Stimulated activated naive B cell treated with anti-CD40 and anti-IgM and Interleukin-4, amounts not matched to agents 10 μg/mL and 1 μg/mL and 100 μg/mL, for 72 hours (primary cell): ENCODE data around the gene PLPP1.

Source experiments
- ATAC-seq, 2 donors: fragments of 150-1000 bp; cut with Tn5 transposase; replicated peaks; 2 replicates each; pipeline ENCODE4 v1.10.0; 2021; ENCODE audit warnings: moderate library complexity in 1 of 2
- DNase-seq: peaks from one replicate; pipeline ENCODE4 v3.0.0; 2021
- H3K27ac Mint-ChIP-seq: one replicate; pipeline ENCODE4 v1.8.0; 2022; ENCODE audit warnings: mild to moderate bottlenecking, mixed read lengths
- H3K27me3 Mint-ChIP-seq, 2 donors: one replicate each; pipeline ENCODE4 v1.8.0; 2022; ENCODE audit warnings: mixed read lengths in 2 of 2
- H3K36me3 Mint-ChIP-seq, 2 donors: one replicate each; pipeline ENCODE4 v1.8.0; 2022; ENCODE audit warnings: mixed read lengths in 2 of 2, mild to moderate bottlenecking in 1 of 2
- H3K4me1 Mint-ChIP-seq, 2 donors: one replicate each; pipeline ENCODE4 v1.8.0; 2022; ENCODE audit warnings: mixed read lengths in 2 of 2, mild to moderate bottlenecking in 1 of 2
- H3K4me3 Mint-ChIP-seq, 2 donors: one replicate each; pipeline ENCODE4 v1.8.0; 2022; ENCODE audit warnings: mild to moderate bottlenecking in 2 of 2, mixed read lengths in 2 of 2, moderate library complexity in 1 of 2
- H3K9me3 Mint-ChIP-seq, 2 donors: one replicate each; pipeline ENCODE4 v1.8.0; 2022; ENCODE audit warnings: mixed read lengths in 2 of 2, mild to moderate bottlenecking in 1 of 2

The PLPP1 gene

DNA sequence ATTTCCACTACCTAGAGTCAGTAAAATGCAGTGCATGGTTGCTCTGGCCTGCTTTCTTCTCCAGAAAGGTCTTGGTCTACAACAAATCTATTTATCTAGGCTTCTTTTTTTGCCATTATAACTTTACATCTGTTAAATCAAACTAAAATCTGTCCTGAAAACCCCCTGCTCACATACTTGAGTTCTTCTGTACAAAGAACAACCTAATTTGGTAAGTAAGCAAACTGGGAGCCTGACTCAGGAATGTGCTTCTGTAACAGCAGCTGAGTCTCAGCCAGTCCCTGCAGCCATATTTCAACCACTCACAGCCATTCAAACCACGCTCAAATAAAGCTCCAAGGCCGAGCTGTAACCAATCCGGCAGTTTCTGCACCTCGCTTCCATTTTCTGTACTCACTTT is 95.8 kb downstream of the PLPP1 start:
- ATAC-seq (no peak), DNase-seq (no peak)
- Mint-ChIP-seq H3K27ac (no peak overlapping the region), H3K4me3 (no peak overlapping the region), H3K9me3 (peaks cover 14 to 15% of the 10 kb centered on the region in 2 donors), H3K27me3 (no peaks in the 10 kb centered on the region), H3K4me1 (peaks cover 16 to 31% of the 10 kb centered on the region in 2 donors), H3K36me3 (peaks cover 28 to 48% of the 10 kb centered on the region in 2 donors)

DNA sequence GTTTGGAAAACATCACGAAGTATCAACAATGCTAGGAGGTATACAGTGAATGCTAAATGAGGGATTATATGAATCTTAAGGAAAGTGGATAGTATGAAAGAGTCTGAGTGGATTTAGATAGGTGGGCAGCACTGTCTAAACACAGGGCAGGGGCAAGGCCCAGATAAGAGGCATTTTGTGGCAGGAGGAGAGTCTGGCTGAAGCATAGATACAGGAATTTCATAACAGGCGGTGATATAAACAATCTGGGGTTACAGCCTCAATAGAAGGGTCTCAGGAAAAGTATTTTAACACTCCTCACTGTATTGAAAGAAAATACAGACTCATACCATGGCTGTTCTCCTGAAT is 96.9 kb downstream of the PLPP1 start:
- Mint-ChIP-seq H3K36me3 (peaks cover 30 to 55% of the 10 kb centered on the region in 2 donors), H3K4me1 (peaks cover 16 to 31% of the 10 kb centered on the region in 2 donors), H3K27ac (peak overlapping the region; percentile 25), H3K9me3 (peaks cover 15 to 17% of the 10 kb centered on the region in 2 donors), H3K4me3 (no peak overlapping the region), H3K27me3 (no peaks in the 10 kb centered on the region)
- no peak for DNase-seq
- ATAC-seq, result no peak

DNA sequence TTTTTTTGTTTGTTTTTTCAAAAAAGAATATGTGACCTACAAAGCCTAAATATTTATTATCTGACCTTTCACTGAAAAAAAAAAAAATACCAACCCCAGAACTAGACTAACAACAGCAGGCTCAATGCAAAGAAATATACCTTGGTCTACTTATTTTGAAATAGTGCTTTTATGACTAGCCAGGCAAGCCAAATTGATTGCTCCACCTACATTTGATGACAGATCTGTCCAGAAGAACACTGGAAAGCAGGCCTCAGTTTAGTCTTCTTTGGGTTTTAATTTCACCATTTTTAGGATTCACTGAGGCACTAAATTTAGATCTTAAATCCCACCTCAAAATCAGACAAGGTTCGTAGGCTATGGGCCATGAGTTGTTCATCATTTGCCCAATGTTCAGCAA is 97.3 kb downstream of the PLPP1 start:
- no peak for ATAC-seq
- Mint-ChIP-seq H3K9me3 (peaks cover 18 to 21% of the 10 kb centered on the region in 2 donors), H3K4me3 (no peak overlapping the region), H3K27ac (no peak overlapping the region), H3K36me3 (peaks cover 33 to 56% of the 10 kb centered on the region in 2 donors), H3K27me3 (no peaks in the 10 kb centered on the region), H3K4me1 (peaks cover 16 to 31% of the 10 kb centered on the region in 2 donors)
- no peak for DNase-seq

DNA sequence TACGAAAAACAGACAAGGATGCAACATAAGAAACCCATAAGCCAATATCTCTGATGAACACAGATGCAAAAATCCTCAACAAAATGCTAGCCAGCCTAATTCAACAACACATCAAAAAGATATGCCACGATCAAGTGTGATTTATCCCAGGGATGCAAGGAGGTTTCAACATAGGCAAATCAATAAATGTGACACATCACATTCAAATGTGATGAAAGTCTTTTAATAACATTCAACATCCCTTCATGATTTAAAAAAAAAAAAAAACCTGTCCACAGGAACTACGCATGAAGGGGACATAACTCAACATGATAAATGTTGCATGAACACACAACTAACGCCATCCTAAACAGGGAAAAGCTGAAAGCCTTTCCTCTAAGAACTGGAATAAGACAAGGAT is 102.2 kb downstream of the PLPP1 start:
- Mint-ChIP-seq H3K27me3 (no peaks in the 10 kb centered on the region), H3K27ac (peak overlapping the region; percentile 57), H3K4me1 (peaks cover 0 to under 1% of the 10 kb centered on the region in 2 donors), H3K9me3 (peaks cover 43 to 44% of the 10 kb centered on the region in 2 donors), H3K4me3 (no peak overlapping the region), H3K36me3 (peaks cover 65 to 86% of the 10 kb centered on the region in 2 donors)
- DNase-seq, result no peak
- no peak for ATAC-seq

DNA sequence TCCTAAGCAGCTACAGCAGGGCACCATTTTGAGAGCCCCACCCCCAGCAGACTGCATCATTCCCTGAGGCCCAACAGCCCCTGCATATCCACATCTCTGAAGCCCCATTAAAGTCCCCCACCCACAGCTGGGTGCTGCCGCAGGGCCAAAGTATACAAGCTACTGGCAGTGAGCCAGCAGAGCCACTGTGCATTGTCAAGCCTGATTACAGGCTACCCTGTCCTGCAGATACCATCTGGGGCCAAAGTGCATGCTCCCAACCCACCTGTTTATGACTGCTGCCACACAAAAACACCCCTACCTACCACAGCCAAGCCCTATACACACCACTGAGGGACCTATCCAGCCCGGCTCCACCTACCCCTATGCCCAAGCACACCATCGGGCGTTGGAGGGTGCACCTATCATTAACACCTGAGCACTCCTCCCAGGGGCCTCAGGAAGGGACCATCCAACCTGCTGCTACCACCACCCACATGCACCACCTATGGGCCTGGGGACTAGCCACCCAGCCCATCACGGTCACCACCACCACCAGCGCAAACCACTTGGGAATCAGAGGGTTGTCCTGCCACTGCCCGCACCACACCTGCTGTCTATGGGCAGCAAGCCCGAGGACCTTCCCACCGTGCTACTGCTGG is 105.0 kb downstream of the PLPP1 start:
- H3K27me3 Mint-ChIP-seq, result no peaks in the 10 kb centered on the region
- peaks cover 32 to 33% of the 10 kb centered on the region in 2 donors for H3K9me3 Mint-ChIP-seq
- H3K36me3 Mint-ChIP-seq, result peaks cover 57 to 84% of the 10 kb centered on the region in 2 donors
- ATAC-seq (no peak), DNase-seq (no peak)
- peak overlapping the region; percentile 14 for H3K27ac Mint-ChIP-seq
- no peak overlapping the region for H3K4me3 Mint-ChIP-seq
- H3K4me1 Mint-ChIP-seq, result no peaks in the 10 kb centered on the region

DNA sequence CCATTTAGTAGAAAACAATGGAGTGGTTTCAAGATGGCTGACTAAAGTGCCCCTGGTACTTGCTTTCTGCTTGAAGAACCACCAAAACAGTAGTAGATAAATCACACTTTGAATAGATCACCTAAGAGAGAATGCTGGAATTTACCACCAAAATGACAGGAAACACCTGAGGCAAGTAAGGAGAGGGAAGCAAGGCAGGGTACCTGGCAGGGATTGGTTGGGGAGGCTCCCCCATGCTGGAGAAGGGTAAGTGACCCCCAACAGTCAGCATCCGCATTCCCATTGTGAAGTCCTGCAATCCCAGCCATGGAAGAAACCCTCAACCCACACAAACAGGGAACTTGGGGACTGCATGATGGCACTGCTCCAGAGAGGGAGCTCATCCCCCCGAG is 105.5 kb downstream of the PLPP1 start:
- no peaks in the 10 kb centered on the region for H3K27me3 Mint-ChIP-seq
- peaks cover 29 to 30% of the 10 kb centered on the region in 2 donors for H3K9me3 Mint-ChIP-seq
- no peak overlapping the region for H3K4me3 Mint-ChIP-seq
- H3K27ac Mint-ChIP-seq, result peak overlapping the region; percentile 1
- no peak for ATAC-seq
- no peak for DNase-seq
- peaks cover 58 to 82% of the 10 kb centered on the region in 2 donors for H3K36me3 Mint-ChIP-seq
- no peaks in the 10 kb centered on the region for H3K4me1 Mint-ChIP-seq

DNA sequence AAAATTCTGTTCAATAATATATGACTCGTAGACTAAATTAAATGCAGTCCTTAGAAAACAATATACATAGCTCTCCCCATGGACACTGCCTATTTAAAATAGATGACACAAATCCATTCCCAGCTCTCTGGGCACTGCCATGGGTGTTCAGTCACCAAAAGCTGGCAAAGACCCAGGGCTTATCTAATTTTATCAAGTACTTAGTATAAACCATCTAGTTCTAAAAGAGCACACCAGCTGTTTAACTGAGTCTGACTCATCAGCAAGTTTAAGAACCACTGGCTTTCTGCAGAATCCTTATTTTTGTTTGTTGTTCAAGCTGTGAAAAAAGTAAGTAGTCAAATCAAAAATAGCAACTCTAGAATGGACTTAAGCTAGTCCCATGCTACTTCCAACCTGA is 107.6 kb downstream of the PLPP1 start:
- no peak overlapping the region for H3K27ac Mint-ChIP-seq
- H3K27me3 Mint-ChIP-seq, result no peaks in the 10 kb centered on the region
- DNase-seq (no peak), ATAC-seq (no peak)
- no peaks in the 10 kb centered on the region for H3K4me1 Mint-ChIP-seq
- no peak overlapping the region for H3K4me3 Mint-ChIP-seq
- H3K36me3 Mint-ChIP-seq, result peaks cover 67 to 83% of the 10 kb centered on the region in 2 donors
- H3K9me3 Mint-ChIP-seq, result peaks cover 20 to 23% of the 10 kb centered on the region in 2 donors

DNA sequence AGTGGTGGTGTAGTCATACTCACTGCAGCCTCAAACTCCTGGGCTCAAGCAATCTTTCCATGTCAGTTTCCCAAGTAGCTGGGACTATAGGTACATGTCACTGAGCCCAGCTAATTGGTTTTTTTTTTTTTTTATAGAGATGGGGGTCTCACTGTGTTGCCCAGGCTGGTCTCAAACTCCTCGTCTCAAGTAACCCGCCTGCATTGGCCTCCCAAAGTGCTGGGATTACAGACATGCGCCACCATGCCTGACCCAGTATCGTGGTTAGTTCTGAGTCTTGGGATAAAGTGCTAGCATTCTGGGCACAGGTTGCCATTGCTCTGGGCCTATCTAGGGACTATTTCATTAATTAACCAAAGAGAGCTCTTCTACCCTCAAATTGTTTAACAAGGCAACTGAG is 108.3 kb downstream of the PLPP1 start:
- Mint-ChIP-seq H3K36me3 (peaks cover 66 to 77% of the 10 kb centered on the region in 2 donors), H3K4me1 (no peaks in the 10 kb centered on the region), H3K4me3 (no peak overlapping the region), H3K27me3 (no peaks in the 10 kb centered on the region), H3K9me3 (peaks cover 18 to 20% of the 10 kb centered on the region in 2 donors), H3K27ac (no peak overlapping the region)
- ATAC-seq (no peak), DNase-seq (no peak)

DNA sequence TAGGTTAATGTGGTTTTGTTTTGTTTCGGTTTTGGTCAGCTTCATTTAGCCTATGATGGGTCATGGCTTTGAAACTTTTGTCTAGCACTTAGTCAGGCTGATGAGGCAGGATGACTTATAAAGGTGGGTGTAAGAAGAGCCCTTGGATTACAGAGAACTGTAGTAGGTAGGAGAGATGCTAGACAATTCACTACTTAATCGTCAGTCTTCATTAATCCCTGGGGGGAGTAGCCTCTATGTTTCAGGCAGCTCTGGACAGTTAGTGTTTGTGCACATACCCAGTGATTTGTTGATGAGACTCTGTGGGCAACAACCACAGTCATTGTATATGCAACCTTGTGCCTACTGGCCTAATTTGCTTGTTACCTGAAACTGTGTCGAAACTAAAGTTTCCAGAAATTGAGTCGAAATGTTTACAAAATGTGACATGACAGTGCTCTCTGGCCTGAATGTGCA is 113.7 kb downstream of the PLPP1 start:
- ATAC-seq, result peak; percentile 98 to 99

DNA sequence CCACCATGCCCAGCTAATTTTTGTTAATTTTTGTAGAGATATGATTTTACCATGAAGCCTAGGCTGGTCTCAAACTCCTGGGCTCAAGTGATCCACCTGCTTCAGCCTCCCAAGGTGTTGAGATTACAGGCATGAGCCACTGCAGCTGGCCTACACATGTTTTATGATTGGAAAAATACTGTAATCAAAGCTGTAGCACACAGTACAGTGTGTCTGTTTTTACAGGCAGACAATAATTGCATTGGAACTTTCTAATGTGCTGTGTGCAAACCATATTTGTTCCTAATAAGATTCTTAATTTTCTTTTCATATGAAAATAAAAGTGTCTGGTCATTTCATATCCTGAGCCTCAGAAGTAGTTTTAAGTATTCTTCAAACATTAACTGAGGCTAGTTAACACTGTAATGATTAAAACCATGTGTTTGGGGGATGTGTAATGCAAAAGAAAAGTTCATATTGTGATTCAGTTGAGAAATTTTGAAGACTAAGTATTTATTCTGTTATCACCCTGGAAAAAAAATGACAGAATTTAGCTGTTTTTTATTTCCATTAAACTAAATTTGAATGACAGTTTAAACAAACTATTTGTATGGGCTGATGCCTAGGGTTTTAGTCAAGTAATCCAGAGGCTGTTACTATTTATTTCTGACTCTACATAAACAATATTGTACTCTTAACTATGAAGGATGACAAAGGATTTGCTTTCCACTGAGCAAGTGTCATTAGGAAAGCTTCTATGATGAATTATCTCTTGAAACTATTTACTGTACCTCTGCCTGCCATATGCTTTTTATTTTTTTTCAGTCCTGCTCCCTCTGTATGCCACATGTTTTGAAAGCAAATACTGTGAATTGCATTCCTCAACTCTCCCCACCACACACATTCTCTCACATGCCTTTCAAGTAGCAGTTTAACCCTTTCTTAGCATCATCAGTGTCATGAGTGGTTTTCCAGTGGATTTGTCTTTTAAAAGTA is 115.5 kb downstream of the PLPP1 start:
- no peaks in the 10 kb centered on the region for H3K27me3 Mint-ChIP-seq
- ATAC-seq (no peak), DNase-seq (no peak)
- no peaks in the 10 kb centered on the region for H3K9me3 Mint-ChIP-seq
- peaks cover 39 to 57% of the 10 kb centered on the region in 2 donors for H3K36me3 Mint-ChIP-seq
- H3K27ac Mint-ChIP-seq, result peak overlapping the region; percentile 15
- no peak overlapping the region for H3K4me3 Mint-ChIP-seq
- peaks cover 3 to 12% of the 10 kb centered on the region in 2 donors for H3K4me1 Mint-ChIP-seq

More for the DNA sequence above, 113.7 kb downstream of the PLPP1 start:
- Mint-ChIP-seq H3K9me3 (no peaks in the 10 kb centered on the region), H3K27ac (no peak overlapping the region), H3K27me3 (no peaks in the 10 kb centered on the region), H3K36me3 (peaks cover 39 to 56% of the 10 kb centered on the region in 2 donors), H3K4me3 (no peak overlapping the region), H3K4me1 (peaks cover 3 to 12% of the 10 kb centered on the region in 2 donors)
- no peak for DNase-seq

DNA sequence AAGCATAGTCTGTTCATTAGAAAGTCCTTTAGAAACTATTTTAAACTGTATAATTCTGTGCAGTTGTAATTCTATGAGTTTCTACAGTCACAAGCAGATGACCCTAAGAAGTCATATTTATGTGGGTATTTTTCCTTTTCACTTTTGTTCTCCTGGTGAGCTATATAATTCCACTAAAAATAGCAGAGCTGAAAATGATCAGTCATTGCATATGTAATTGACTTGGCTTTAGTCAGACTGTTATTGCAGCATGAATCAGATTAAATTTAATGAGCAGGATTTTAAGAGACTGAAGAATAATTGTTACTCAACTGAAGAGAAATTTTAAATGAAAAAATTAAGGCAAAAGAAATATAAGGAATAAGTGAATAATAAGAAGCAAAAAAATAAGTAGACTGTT is 118.5 kb downstream of the PLPP1 start:
- Mint-ChIP-seq H3K36me3 (peaks cover 19 to 48% of the 10 kb centered on the region in 2 donors), H3K4me3 (no peak overlapping the region), H3K4me1 (peaks cover 3 to 12% of the 10 kb centered on the region in 2 donors), H3K27me3 (no peaks in the 10 kb centered on the region), H3K9me3 (no peaks in the 10 kb centered on the region), H3K27ac (no peak overlapping the region)
- ATAC-seq, result no peak
- no peak for DNase-seq

DNA sequence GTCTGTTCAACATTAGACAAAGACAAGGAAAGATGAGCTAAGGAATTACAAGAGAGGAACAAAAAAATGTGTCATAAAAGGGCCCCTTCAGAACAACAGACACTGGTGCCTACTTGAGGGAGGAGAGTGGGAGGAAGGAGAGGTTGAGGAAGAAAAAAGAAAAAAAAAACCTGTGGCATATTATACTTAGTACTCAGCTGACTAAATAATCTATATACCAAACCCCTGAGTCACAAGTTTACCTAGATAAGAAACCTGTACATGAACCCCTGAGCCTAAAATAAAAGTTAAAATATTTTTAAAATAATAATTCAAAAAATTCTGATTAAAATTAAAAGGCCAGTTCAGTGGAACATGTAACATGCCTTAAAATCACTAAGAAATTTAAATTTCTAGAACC is 119.7 kb downstream of the PLPP1 start:
- Mint-ChIP-seq H3K4me3 (no peak overlapping the region), H3K36me3 (peaks cover 17 to 42% of the 10 kb centered on the region in 2 donors), H3K27me3 (no peaks in the 10 kb centered on the region), H3K9me3 (no peaks in the 10 kb centered on the region), H3K4me1 (peaks cover 0 to 6% of the 10 kb centered on the region in 2 donors), H3K27ac (no peak overlapping the region)
- ATAC-seq (no peak), DNase-seq (no peak)

DNA sequence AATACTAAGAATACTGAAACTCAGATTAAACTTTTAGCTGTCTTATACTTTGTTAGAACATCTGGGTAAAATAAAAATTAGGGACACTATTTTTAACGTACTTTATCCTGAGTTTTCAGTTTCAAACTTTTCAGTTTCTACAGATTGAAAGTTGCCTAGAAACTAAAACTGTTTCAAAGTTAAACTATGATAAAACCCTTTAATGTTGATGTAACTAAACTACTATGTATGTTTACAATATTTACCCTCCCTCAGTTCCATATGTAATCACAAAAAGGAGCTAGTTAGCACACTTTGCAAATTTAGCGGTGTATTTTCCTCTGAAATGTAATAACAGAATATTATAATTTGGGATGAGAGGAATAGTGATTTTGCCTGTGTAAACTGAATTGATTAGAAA is 121.1 kb downstream of the PLPP1 start:
- peaks cover 18 to 39% of the 10 kb centered on the region in 2 donors for H3K36me3 Mint-ChIP-seq
- H3K9me3 Mint-ChIP-seq, result no peaks in the 10 kb centered on the region
- no peak overlapping the region for H3K4me3 Mint-ChIP-seq
- DNase-seq (no peak), ATAC-seq (no peak)
- peaks cover 0 to 6% of the 10 kb centered on the region in 2 donors for H3K4me1 Mint-ChIP-seq
- H3K27ac Mint-ChIP-seq, result no peak overlapping the region
- no peaks in the 10 kb centered on the region for H3K27me3 Mint-ChIP-seq

DNA sequence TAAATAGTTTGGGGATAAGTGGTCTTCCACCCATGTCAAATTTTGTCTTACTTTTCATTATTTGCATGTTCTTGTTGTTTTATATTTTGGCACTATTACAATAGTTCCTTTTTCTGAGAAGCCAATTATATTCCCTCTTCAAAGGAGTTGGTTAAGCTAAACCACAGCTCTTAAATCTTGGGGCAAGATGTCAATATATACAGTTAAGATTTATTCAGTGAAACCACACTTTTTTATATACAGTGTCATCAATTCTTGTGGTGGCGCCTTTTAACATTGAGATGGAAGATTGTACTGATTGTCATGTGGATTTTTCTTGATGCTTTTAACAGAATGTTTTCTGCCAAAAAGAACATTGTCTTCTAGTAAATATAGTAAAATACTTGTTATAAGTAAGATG is 122.9 kb downstream of the PLPP1 start:
- ATAC-seq (no peak), DNase-seq (no peak)
- no peak overlapping the region for H3K4me3 Mint-ChIP-seq
- no peaks in the 10 kb centered on the region for H3K9me3 Mint-ChIP-seq
- no peaks in the 10 kb centered on the region for H3K27me3 Mint-ChIP-seq
- H3K36me3 Mint-ChIP-seq, result peaks cover 21 to 41% of the 10 kb centered on the region in 2 donors
- no peak overlapping the region for H3K27ac Mint-ChIP-seq
- H3K4me1 Mint-ChIP-seq, result peaks cover 3 to 6% of the 10 kb centered on the region in 2 donors
